Ascending aorta (tissue), 2 donors: ENCODE data around the gene QTRT2. TPM values are rescaled to one million over a fixed set of nuclear protein-coding genes. Genes with fewer than 3 reads are reported as not detected.

Experiments used
- DNase-seq, 2 donors: peaks; one replicate each; pipeline ENCODE4 v3.0.0-alpha.2; 2019; ENCODE audit warnings: low spot score in 2 of 2
- H3K27ac ChIP-seq, 2 donors: fragments of 200-600 bp; sonication (generic); one replicate each; pipeline ENCODE4 v1.5.1; 2016 to 2017; ENCODE audit warnings: mild to moderate bottlenecking in 1 of 2
- H3K27me3 ChIP-seq: fragments of 200-600 bp; sonication (generic); one replicate; pipeline ENCODE4 v1.5.1; 2017
- H3K36me3 ChIP-seq, 2 donors: fragments of 200-600 bp; sonication (generic); one replicate each; pipeline ENCODE4 v1.5.1; 2016
- H3K4me1 ChIP-seq, 2 donors: fragments of 200-600 bp; sonication (generic); one replicate each; pipeline ENCODE4 v1.5.1; 2016 to 2017; ENCODE audit warnings: mild to moderate bottlenecking in 1 of 2
- H3K4me3 ChIP-seq, 2 donors: fragments of 200-600 bp; sonication (generic); one replicate each; pipeline ENCODE4 v1.5.1; 2016 to 2017; ENCODE audit warnings: mild to moderate bottlenecking in 1 of 2
- H3K9me3 ChIP-seq, 2 donors: fragments of 200-600 bp; sonication (generic); one replicate each; pipeline ENCODE4 v1.5.1; 2016
- intact Hi-C: fragments of 100-400 bp; cut with DNase I; formaldehyde crosslinking; loops from one replicate; pipeline ENCODE4 v1.15.1; 2023
- total RNA-seq: library from RNA; depleted of rRNA; stranded (reverse); fragments of >200 nt; gene quantifications from one replicate; pipeline ENCODE4 v1.1.0, GENCODE V29; 2016
- TF ChIP-seq, protein P1 (sequence below), 3 experiments: fragments of 200-600 bp in 2 of 3; fragments of 450-650 bp in 1 of 3; sonication (generic) in 2 of 3; IDR thresholded peaks; one replicate each; pipeline ENCODE4 v1.5.1; 2016 to 2019; ENCODE audit warnings: antibody characterized with exemption in 3 of 3, mild to moderate bottlenecking in 1 of 3, moderate library complexity in 1 of 3

The QTRT2 gene
- total RNA-seq, 1 donor from 2014 or later, result 9.5 TPM

- intact Hi-C loops, result no loop called here
- TF ChIP-seq, protein P1, sequence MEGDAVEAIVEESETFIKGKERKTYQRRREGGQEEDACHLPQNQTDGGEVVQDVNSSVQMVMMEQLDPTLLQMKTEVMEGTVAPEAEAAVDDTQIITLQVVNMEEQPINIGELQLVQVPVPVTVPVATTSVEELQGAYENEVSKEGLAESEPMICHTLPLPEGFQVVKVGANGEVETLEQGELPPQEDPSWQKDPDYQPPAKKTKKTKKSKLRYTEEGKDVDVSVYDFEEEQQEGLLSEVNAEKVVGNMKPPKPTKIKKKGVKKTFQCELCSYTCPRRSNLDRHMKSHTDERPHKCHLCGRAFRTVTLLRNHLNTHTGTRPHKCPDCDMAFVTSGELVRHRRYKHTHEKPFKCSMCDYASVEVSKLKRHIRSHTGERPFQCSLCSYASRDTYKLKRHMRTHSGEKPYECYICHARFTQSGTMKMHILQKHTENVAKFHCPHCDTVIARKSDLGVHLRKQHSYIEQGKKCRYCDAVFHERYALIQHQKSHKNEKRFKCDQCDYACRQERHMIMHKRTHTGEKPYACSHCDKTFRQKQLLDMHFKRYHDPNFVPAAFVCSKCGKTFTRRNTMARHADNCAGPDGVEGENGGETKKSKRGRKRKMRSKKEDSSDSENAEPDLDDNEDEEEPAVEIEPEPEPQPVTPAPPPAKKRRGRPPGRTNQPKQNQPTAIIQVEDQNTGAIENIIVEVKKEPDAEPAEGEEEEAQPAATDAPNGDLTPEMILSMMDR (IDR thresholded peaks at IDR 0.05), result no peak
- Histone ChIP-seq H3K9me3 (no peaks in the 10 kb centered on the region), H3K27ac (no peak overlapping the region), H3K27me3 (no peaks in the 10 kb centered on the region), H3K4me3 (no peak overlapping the region), H3K36me3 (no peaks in the 10 kb centered on the region), H3K4me1 (no peaks in the 10 kb centered on the region)
- no peak for DNase-seq
These were observed 51.6 kb downstream of the QTRT2 start for GRCh38 chr3:114108137-114108536.

DNA sequence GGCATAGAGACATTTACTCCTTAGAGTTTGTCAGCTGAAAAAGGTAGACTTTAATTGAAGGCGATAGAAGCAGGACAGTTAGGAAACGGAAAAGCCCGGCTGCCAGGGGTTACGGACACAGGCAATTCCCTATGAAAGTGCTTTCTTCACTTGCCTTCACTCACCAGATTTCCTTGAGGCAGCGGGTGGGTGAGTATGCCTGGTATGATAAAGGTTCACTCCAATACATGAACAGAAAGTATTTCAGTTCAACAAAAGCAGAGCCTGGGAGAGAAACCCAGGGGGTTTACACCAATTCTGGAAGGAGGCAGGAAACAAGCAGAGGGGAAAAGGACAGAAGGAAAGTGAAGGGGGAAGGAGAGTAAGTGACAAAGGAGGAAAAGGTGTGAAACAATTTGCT lies 53.9 kb downstream of the QTRT2 start:
- Histone ChIP-seq H3K4me3 (no peak overlapping the region), H3K27ac (no peak overlapping the region), H3K9me3 (no peaks in the 10 kb centered on the region), H3K4me1 (no peaks in the 10 kb centered on the region), H3K36me3 (no peaks in the 10 kb centered on the region), H3K27me3 (no peaks in the 10 kb centered on the region)
- no peak for DNase-seq
- TF ChIP-seq, protein P1 (IDR thresholded peaks at IDR 0.05), result no peak
- intact Hi-C loops, result no loop called here

GRCh38 chr3:114111060-114111770 lies 54.7 kb downstream of the QTRT2 start:
- intact Hi-C loops, result no loop called here
- no peak overlapping the region for H3K4me3 ChIP-seq
- H3K27ac ChIP-seq, result no peak overlapping the region
- no peak for DNase-seq
- H3K4me1 ChIP-seq, result no peaks in the 10 kb centered on the region
- TF ChIP-seq, protein P1 (IDR thresholded peaks at IDR 0.05), result no peak
- H3K27me3 ChIP-seq, result no peaks in the 10 kb centered on the region
- no peaks in the 10 kb centered on the region for H3K36me3 ChIP-seq
- H3K9me3 ChIP-seq, result no peaks in the 10 kb centered on the region

- intact Hi-C loops, result no loop called here
- DNase-seq, result no peak
- no peaks in the 10 kb centered on the region for H3K27me3 ChIP-seq
- no peak overlapping the region for H3K27ac ChIP-seq
- H3K4me3 ChIP-seq, result no peak overlapping the region
- no peaks in the 10 kb centered on the region for H3K9me3 ChIP-seq
- no peaks in the 10 kb centered on the region for H3K4me1 ChIP-seq
- TF ChIP-seq, protein P1 (IDR thresholded peaks at IDR 0.05), result no peak
- H3K36me3 ChIP-seq, result no peaks in the 10 kb centered on the region
These were observed 56.2 kb downstream of the QTRT2 start for GRCh38 chr3:114112696-114113095.

DNA sequence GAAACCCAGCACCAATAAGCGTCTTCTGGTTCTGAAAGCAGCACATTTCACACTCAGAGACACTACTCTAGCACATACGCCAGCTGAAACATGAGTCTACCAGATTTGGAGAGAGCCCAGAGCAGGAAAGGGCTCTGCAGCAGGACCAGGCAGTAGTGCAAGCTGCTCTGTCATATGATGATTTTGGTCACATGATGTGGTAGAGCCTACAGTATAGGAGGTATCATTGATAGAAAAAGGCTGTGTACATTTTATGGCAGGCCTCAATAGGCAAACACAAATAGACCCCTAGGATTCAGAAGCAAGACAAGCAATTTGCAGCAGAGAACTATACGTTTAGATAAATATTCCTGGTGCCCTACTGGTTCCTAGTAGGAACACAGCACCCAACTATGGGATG lies 58.2 kb downstream of the QTRT2 start:
- Histone ChIP-seq H3K27me3 (no peaks in the 10 kb centered on the region), H3K9me3 (no peaks in the 10 kb centered on the region), H3K4me3 (no peak overlapping the region), H3K27ac (no peak overlapping the region), H3K4me1 (no peaks in the 10 kb centered on the region), H3K36me3 (no peaks in the 10 kb centered on the region)
- TF ChIP-seq, protein P1 (IDR thresholded peaks at IDR 0.05), result no peak
- intact Hi-C loops, result no loop called here
- DNase-seq, result no peak

DNA sequence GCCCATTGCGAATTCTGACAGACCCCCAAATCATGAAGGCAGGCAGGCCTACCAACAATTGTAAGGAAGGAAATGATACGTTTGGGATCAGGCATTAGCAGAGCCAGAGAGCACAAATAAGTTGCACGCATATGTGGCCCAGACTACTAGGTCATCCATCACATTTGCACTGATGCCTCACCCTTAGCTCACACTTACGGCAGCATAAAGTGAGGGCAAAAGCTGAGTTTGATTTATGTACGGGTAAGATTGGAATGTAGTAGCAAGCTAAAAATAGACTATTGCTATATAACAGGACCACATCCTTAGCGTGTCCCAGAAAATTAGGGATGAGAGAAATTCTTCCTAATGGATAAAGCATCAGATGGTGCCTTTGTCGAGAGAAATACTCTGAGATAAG lies 58.6 kb downstream of the QTRT2 start:
- TF ChIP-seq, protein P1 (IDR thresholded peaks at IDR 0.05), result no peak
- H3K4me1 ChIP-seq, result no peaks in the 10 kb centered on the region
- H3K4me3 ChIP-seq, result no peak overlapping the region
- H3K9me3 ChIP-seq, result no peaks in the 10 kb centered on the region
- DNase-seq, result no peak
- H3K27ac ChIP-seq, result no peak overlapping the region
- intact Hi-C loops, result no loop called here
- no peaks in the 10 kb centered on the region for H3K27me3 ChIP-seq
- H3K36me3 ChIP-seq, result no peaks in the 10 kb centered on the region
